Non-pigmented ciliary epithelial cell (primary cell): ENCODE results near the gene VSTM2L.
"Not testable (repeated sequence)": the region's sequence is repeated elsewhere in the genome, so short reads cannot be mapped to it uniquely, and the experiment has no call there.

ENCODE experiments used
- DNase-seq: peaks from one replicate; pipeline ENCODE4 v3.0.0-alpha.2; 2010; ENCODE audit warnings: low read depth

VSTM2L gene, protein sequence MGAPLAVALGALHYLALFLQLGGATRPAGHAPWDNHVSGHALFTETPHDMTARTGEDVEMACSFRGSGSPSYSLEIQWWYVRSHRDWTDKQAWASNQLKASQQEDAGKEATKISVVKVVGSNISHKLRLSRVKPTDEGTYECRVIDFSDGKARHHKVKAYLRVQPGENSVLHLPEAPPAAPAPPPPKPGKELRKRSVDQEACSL

GRCh38 chr20:37902504-37903313 is at the start of gene VSTM2L:
Gene VSTM2L, plus strand, starts transcription at chr20:37903127. Its CDS starts 224 bp downstream, at chr20:37903351.
- DNase-seq = no peak

- no peak for DNase-seq
Observed at GRCh38 chr20:37853823-37854375, 49.0 kb upstream of the VSTM2L start.

DNA sequence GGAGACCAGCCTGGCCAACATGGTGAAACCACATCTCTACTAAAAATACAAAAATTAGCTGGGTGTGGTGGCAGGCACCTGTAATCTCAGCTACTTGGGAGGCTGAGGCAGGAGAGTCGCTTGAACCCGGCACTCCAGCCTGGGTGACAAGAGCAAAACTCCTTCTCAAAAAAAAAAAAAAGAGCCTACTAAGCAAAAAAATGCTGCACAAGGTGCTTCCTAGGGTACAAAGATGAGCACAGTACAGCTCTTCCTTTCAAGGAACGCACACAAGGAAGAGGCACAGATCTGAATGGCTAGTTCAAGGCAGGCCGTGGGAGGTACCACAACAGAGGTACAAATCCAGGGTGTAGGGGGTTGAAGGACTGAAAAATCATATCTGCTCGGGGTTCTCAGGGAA is 46.9 kb upstream of the VSTM2L start:
- DNase-seq = not testable (repeated sequence)

DNA sequence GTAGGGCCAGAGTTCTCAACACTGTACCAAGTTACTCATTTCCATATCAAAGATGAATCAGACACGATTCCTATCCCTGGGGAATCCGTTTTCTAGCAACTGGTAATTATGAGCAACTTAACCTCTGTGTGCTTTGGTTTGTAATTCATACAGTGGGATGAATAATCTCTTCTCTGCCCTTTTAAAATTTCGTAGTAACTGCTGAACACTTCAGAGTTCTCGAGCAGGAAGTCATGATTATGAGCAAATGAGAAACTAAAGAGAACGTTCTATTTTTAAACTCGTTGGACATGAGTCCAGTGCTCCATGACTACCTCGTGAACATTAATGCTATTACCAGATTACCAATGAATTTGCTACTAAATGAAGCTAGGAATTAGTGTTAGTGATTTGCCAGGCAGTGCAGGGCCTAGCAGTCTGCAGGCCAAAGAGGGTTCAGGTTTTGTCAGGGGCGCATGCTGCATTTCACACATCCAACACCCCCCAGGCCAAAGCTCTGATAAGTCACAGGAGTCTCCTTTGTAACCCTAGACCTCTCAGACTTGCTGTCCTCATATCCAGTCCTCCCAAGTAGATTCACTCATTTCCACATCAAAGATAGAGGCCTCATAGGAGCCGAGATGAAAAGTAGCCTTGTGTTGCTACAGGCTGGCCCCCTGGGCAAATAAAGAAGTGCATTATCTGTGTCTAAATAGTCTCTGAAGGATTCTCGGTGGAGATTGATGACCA is 45.8 kb upstream of the VSTM2L start:
- DNase-seq = peak; percentile 18

DNA sequence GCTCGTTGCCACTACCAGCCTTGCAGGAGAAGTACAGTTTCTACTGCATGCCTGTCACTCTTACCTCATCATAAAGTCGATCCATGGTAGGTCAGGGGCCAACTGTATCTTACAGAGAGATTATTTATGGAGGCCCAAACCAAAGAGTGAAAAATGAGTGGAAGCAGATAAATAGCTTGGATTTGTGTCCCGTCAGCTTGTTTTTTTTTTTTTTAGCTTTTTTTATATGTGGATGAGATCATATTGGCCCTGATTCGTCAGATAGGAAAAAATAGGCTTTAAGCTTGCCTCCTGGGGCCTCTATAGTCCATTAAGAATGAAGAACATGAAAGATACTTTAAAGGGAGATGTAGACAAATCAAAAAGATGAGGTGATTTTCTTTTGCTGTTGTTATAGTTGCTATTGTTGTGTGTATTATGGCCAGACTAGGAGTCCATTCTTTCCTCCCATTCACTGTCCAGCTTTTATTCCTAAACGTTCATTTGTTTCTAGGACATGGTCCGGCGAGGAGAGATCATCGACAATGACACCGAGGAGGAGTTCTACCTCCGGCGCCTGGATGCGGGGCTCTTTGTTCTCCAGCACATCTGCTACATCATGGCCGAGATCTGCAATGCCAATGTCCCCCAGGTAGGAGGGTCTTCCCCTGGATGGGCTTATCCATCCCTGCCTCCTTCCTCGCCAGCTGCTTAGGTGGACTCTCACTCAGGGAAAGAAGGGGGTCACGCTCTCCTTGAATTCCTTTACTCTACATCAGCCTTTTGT is 43.3 kb upstream of the VSTM2L start:
- DNase-seq = no peak

DNA sequence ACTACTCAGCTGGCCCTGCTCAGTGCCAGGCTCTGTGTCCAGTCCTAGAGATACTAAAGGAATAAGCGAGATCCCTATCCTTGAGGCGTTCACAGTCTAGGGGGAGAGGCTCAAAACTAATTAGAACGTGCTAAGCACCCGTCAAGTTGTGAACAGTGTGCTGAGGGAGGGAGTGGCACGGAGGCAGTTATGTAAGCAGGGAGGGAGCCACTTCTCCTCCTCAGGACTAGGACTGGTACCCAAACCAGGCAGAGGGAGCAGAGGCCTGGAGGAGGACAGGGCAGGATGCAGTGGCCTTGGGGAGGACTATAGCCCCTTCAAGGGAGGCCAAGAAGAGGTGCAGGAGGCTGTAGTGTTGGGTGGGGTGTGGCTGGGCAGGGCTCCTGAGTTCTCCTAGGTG is 39.6 kb upstream of the VSTM2L start:
- no peak for DNase-seq

- no peak for DNase-seq
Observed at GRCh38 chr20:37864298-37864697, 38.6 kb upstream of the VSTM2L start.

DNA sequence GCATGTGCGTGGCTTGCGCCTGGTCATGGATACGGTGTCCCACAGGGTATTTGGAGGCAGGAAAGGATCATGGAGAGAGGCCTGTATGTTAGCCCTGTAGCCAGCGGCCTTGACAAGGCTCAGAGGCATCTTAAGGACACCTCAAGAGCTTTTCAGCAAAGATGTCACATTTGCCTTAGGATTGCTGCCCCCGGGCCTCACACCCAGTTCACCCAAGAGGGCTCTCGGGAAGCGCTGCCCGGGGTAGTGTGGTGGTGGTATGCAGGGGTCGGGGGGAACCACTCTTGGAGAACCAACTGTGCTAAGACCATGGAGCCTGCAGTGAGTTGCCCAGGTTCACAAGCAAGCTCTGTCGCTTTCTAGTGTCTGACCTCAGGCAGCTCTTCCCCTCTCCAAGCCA is 36.9 kb upstream of the VSTM2L start:
- no peak for DNase-seq

GRCh38 chr20:37867289-37868195 is 35.4 kb upstream of the VSTM2L start:
- DNase-seq = no peak

- DNase-seq = no peak
Observed at GRCh38 chr20:37868851-37869333, 34.0 kb upstream of the VSTM2L start.

DNA sequence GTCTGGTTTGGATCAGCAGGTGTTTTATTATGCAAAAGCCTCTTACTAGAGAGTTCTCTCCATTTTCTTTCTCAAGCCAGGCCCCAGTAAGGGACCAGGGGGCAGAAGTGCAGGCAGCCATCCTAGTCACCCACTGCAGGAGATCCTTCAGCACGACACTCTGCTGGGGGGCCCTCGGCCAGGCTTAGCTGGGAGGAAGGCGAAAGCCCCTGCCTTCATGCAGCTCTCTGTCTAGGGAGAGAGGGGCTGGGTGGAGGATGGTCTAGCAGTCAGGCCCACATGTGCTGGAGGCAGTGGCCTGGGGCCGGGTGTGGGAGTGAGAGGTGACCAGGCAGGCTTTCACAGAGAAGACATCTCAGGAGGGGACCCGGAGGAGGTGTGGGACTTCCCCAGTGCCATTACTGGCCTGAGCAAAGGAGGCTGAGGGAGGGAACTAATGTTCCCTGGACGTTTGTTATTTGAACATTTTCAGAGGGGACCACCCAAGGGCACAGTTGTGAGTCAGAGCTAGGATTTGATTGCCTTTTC is 33.5 kb upstream of the VSTM2L start:
- DNase-seq = no peak

DNA sequence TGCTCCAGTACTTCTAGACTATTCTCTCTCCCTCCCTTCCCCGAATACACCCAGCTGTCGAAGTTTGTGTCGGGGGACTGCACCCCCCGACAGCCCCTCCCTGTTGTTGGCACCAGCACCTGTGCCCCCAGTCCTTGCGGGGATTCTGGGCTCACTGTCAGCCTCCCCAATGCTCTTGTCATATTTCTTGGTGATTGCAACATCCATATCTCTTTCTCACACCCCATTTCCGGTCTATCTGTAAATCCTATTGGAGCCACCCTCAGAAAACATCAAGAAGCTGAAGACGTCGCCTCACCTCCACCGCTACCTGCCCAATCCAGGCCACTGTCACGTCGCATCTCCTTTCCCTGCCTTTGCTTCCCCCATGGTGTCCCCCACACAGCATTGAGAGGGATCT is 32.6 kb upstream of the VSTM2L start:
- no peak for DNase-seq

DNA sequence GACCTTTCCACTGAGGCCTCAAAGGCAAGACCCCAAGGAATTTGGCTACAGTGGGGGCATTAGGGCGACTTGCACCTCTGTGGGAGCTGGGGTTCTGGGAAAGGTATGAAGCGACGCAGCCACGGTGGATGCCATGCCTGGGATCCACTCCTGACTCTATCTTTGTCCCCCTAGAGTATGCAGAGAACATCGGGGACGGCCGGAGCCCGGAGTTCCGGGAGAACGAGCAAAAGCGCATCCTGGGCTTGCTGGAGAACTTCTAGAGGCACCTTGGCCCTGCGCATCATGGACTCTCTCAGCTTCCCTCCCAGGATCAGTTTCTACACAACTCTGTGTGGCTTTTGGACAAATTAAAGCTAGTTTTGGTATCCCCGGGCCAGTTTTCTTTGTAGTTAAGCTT is 31.2 kb upstream of the VSTM2L start:
- DNase-seq = no peak

- DNase-seq = no peak
Observed at GRCh38 chr20:37872161-37872560, 30.8 kb upstream of the VSTM2L start.

GRCh38 chr20:37873884-37874283 is 29.0 kb upstream of the VSTM2L start:
- DNase-seq = no peak

- no peak for DNase-seq
Observed at GRCh38 chr20:37875460-37876175, 27.3 kb upstream of the VSTM2L start.

DNA sequence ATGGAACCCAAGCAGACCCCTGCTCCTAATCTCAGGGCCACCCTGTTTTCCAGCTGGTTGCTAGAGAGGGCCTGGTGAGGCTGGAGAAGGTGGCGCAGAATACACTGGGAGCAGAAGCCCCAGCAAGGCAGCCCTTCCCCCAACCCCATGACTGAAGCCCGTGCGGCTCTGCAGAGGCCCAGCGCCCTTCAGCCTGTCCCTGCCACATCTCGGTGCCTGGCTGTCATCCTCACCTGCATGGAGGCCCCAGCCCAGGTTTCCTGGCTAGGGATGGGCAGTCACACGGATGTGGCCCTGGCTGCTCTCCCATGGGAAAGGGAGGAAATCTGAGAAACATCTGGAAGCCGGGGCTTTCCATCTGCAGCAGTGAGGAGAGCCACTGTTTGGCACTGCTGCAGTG is 26.1 kb upstream of the VSTM2L start:
- DNase-seq = no peak

DNA sequence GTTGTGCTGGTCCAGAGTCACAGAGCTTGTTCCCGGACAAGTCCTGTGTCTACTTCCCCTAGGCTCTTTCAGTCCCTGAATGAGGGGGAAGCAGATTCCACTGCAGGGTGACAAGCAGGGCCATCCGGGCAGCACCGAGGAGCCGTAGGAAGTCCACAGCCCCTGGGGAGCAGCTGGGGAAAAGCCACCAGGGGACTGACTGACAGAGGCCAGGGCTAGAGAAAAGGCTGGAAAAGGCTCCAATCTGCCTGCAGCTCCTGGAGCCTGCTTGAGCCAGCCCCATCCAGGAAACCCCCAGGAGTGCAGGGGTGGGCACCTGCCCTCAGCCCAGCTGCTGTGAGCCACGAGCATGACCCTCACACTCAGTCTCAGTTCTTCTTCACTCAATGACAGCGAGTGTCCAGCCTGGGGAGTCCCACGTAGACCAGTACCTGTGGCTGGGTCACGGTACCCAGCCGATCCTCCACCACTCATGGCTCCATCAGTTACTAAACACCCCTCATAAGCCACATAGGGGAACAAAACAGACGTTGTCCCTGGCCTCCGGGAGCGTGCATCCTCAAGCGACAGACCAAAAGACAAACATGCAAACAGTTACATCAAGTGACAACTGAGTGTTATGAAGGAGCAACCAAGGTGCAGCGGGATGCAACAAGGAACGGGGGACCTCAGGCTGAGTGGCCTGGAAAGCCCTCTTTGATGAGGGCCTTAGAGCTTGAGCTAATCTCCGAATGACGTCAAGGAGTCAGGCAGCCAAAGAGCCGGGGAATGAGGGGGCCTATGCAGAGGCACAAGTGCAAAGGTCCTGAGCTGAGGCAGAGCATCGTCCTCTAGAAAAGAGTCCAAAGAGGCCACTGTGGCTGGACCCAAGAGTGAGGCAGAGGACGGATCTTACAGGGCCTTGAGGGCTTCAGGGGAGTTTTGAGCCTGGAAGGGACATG is 24.8 kb upstream of the VSTM2L start:
- DNase-seq = no peak
